Spleen (tissue), 11 donors: ENCODE measurements around the gene SEMA3G. TPM values are rescaled to one million over a fixed set of nuclear protein-coding genes. Genes with fewer than 3 reads are reported as not detected.

Source experiments
- DNase-seq: peaks from one replicate; pipeline ENCODE4 v3.0.0-alpha.2; 2020
- H3K27ac ChIP-seq, 8 donors: fragments of 200-600 bp; sonication (generic) in 7 of 8; 1 replicate in 4 of 8; 2 replicates in 4 of 8; pipeline versions ENCODE4 v1.5.0 to v1.8.0; 2016 to 2021; ENCODE audit warnings: inconsistent platforms in 4 of 8, mild to moderate bottlenecking in 4 of 8, moderate library complexity in 1 of 8
- H3K27me3 ChIP-seq, 7 donors: fragments of 200-600 bp; sonication (generic) in 6 of 7; replicated peaks in 1 of 7; 1 replicate in 4 of 7; 2 replicates in 3 of 7; pipeline versions ENCODE4 v1.5.0 to v1.8.0; 2016 to 2021; ENCODE audit warnings: inconsistent platforms in 3 of 7, mild to moderate bottlenecking in 1 of 7
- H3K36me3 ChIP-seq, 6 donors: fragments of 200-600 bp; sonication (generic) in 5 of 6; 1 replicate in 4 of 6; 2 replicates in 2 of 6; pipeline versions ENCODE4 v1.5.0 to v1.8.0; 2016 to 2021; ENCODE audit warnings: inconsistent platforms in 2 of 6
- H3K4me1 ChIP-seq, 6 donors: fragments of 200-600 bp; sonication (generic) in 5 of 6; 1 replicate in 3 of 6; 2 replicates in 3 of 6; pipeline versions ENCODE4 v1.5.0 to v1.8.0; 2016 to 2021; ENCODE audit warnings: inconsistent platforms in 3 of 6
- H3K4me3 ChIP-seq, 8 donors: fragments of 200-600 bp; sonication (generic) in 7 of 8; 1 replicate in 4 of 8; 2 replicates in 4 of 8; pipeline versions ENCODE4 v1.5.0 to v1.8.0; 2016 to 2021; ENCODE audit warnings: inconsistent platforms in 4 of 8, mild to moderate bottlenecking in 4 of 8, moderate library complexity in 2 of 8
- H3K9me3 ChIP-seq, 8 donors: fragments of 200-600 bp; sonication (generic) in 7 of 8; 1 replicate in 4 of 8; 2 replicates in 4 of 8; pipeline versions ENCODE4 v1.5.0 to v1.8.0; 2016 to 2021; ENCODE audit warnings: inconsistent platforms in 4 of 8
- CTCF ChIP-seq, 11 experiments: fragments of 200-600 bp in 7 of 11; fragments of 450-650 bp in 4 of 11; sonication (generic) in 4 of 11; IDR thresholded peaks in 8 of 11; conservative IDR thresholded peaks in 3 of 11; 1 replicate in 7 of 11; 2 replicates in 4 of 11; pipeline versions ENCODE4 v1.4.0 to v1.8.0; 2016 to 2021; ENCODE audit warnings: antibody characterized with exemption in 11 of 11, inconsistent platforms in 4 of 11, mild to moderate bottlenecking in 1 of 11
- POLR2A ChIP-seq, 3 donors: fragments of 450-650 bp; IDR thresholded peaks; one replicate each; pipeline ENCODE4 v1.5.1; 2017; ENCODE audit warnings: antibody characterized with exemption in 3 of 3, mild to moderate bottlenecking in 1 of 3
- POLR2AphosphoS5 ChIP-seq, 3 donors: sonication (generic); formaldehyde crosslinking; IDR thresholded peaks; one replicate each; pipeline ENCODE4 v1.5.1; 2017; ENCODE audit warnings: antibody characterized with exemption in 3 of 3
- WGBS, 5 donors: extraction: QIAGEN DNeasy Blood & Tissue Kit in 3 of 5; methylation state at CpG; one replicate each; pipeline versions ENCODE4 v1.1.5 to v1.1.7; 2013 to 2018; 5-methylcytosine and 5-hydroxymethylcytosine counted together
- intact Hi-C: fragments of 100-400 bp; cut with DNase I; formaldehyde crosslinking; loops from one replicate; pipeline ENCODE4 v1.15.0; 2023; ENCODE audit warnings: low total_unique reads
- polyA plus RNA-seq, 3 donors: library from polyadenylated mRNA; stranded (reverse); fragments of 200-250 nt; gene quantifications; one replicate each; pipeline ENCODE4 v1.2.1, GENCODE V29; 2013
- total RNA-seq, 7 donors: library from RNA; depleted of rRNA in 3 of 7; stranded (reverse); fragments of >200 nt in 3 of 7; fragmentation: NEBNext Ultra II Directional in 4 of 7; extraction: Animal tissue kit (Norgen Biotek cat#: 25700) in 4 of 7; gene quantifications; one replicate each; pipeline versions ENCODE4 v1.1.0 to v1.2.1, GENCODE V29; 2016 to 2021
- donor health status: healthy with polysubstance abuse.
- donor health status: DM: no; HTN: no; CAD: no; lungs with moderate emphysema.
- donor health status: DM: no; HTN: no; CAD: no.
- donor health status: Bipolar disorder and iron deficiency.
- donor health status: healthy.
- donor health status: DM: no; HTN: no; CAD: no.
- donor health status: DM: yes; HTN: yes; CAD: no.

The SEMA3G gene
- total and polyA plus RNA-seq, 10 donors = 1.0 to 20.2 (median 9.5) TPM

GRCh38 chr3:52442409-52443267 is 2.3 kb downstream of the SEMA3G start:
- H3K9me3 ChIP-seq = no peaks in the 10 kb centered on the region
- H3K27ac ChIP-seq = no peak overlapping the region
- peaks cover 0 to 34% (median 19%) of the 10 kb centered on the region in 6 donors for H3K4me1 ChIP-seq
- no peaks in the 10 kb centered on the region for H3K27me3 ChIP-seq
- no peak for TF ChIP-seq CTCF (IDR thresholded peaks at IDR 0.05 in 8 of 11, conservative IDR thresholded peaks at IDR 0.05 in 3 of 11)
- TF ChIP-seq POLR2A (IDR thresholded peaks at IDR 0.05) = no peak
- no peak for TF ChIP-seq POLR2AphosphoS5 (IDR thresholded peaks at IDR 0.05)
- peak overlapping the region in 3 of 8 donors; percentile 11 to 54 (median 14) for H3K4me3 ChIP-seq
- 89 to 99% (median 93%) methylated on average over 14 to 16 of the region's 16 CpGs for WGBS, 5 donors
- DNase-seq = peak; percentile 51
- H3K36me3 ChIP-seq = no peaks in the 10 kb centered on the region
- intact Hi-C loops = no loop called here

DNA sequence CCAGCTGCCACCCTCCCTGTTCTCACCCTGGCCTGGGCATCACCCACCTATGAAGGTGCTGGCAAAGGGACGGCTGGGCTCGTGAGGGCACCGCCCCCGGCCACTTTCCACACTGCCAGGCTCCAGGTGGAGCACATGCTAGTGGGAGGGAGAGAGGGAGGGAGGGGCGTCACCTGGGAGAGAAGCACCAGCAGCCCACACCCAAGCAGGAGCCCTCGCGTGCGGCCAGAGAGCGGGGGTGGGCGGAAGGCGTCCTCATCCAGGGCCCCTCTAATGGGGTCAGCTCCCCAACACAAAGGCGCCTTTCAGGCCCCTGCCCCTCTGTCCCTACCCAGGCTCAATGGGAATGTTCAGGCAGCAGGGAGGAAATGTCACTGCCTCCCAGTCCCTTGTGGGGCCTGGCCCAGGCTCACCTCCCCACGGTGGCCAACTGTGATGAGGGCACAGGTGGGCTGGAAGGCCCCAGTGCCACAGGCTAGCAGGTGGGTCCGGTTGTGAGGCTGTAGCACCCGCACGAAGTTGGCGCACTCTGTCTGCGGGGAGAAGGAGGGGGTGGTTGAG is 3.1 kb downstream of the SEMA3G start:
- no peaks in the 10 kb centered on the region for H3K27me3 ChIP-seq
- H3K9me3 ChIP-seq = no peaks in the 10 kb centered on the region
- DNase-seq = peak; percentile 43
- H3K27ac ChIP-seq = no peak overlapping the region
- WGBS, 5 donors = 89 to 95% (median 92%) methylated on average over 7 to 18 of the region's 18 CpGs
- no peaks in the 10 kb centered on the region for H3K36me3 ChIP-seq
- TF ChIP-seq POLR2AphosphoS5 (IDR thresholded peaks at IDR 0.05) (no peak), CTCF (IDR thresholded peaks at IDR 0.05 in 8 of 11, conservative IDR thresholded peaks at IDR 0.05 in 3 of 11) (no peak), POLR2A (IDR thresholded peaks at IDR 0.05) (no peak)
- intact Hi-C loops = no loop called here
- peaks cover 0 to 37% (median 17%) of the 10 kb centered on the region in 6 donors for H3K4me1 ChIP-seq
- no peak overlapping the region for H3K4me3 ChIP-seq

DNA sequence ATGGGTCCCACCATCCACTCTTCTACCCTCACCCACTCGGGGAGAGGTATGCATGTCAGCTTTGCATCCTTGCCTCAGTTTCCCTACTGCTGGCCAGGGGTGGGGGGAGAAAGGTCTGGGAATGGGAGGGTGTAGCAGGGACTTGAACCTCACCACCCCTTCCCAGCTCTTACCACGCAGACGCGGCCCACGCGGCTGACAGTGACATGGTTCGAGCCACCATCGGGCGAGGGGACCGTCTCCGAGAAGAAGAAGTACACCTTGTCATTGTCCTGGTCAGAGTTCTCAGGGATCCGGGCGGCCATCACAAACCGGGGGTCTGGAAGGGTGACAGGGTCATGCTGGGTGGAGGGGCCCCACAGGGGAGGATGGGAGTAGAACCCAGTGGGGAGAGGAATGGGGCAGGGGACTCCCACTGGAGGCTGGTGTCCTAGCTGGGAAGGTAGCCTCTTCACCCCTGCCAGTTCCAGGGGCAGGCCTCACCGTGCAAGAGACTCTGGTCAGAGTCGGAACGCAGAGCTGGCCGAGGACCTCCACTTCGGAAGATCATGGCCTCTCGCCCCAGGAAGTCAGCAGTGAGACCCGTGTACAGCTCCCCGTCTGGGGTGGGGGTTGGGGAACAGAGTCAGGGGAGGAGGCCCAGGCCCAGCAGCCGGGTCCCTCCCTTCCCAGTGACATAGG is 3.7 kb downstream of the SEMA3G start:
- DNase-seq = peak; percentile 59
- Histone ChIP-seq H3K27me3 (no peaks in the 10 kb centered on the region), H3K4me3 (no peak overlapping the region), H3K27ac (no peak overlapping the region), H3K4me1 (peaks cover 0 to 37% (median 14%) of the 10 kb centered on the region in 6 donors), H3K9me3 (no peaks in the 10 kb centered on the region), H3K36me3 (no peaks in the 10 kb centered on the region)
- 91 to 95% (median 93%) methylated on average over 21 to 23 of the region's 23 CpGs for WGBS, 5 donors
- TF ChIP-seq POLR2AphosphoS5 (IDR thresholded peaks at IDR 0.05) = no peak
- TF ChIP-seq CTCF (IDR thresholded peaks at IDR 0.05 in 8 of 11, conservative IDR thresholded peaks at IDR 0.05 in 3 of 11) = no peak
- TF ChIP-seq POLR2A (IDR thresholded peaks at IDR 0.05) = no peak
- intact Hi-C loops = no loop called here

DNA sequence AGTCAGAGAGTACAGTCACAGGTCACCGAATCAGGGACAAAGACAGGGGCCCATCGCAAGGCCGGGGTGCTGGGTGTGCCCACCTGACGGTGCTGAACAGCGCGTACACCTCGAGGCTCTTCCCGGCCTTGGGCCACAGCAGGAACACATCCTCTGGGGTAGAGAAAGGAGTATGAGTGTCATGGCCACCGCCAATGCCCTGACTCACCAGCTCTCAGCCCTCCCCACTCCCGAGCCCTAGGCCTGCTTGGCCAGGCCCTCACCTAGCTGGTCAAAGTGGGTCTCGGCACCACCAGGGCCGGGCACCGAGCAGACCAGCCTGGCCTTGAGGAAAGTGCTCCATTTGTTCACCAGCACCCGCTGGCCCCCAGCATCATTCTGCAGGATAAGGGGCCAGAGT is 4.2 kb downstream of the SEMA3G start:
- TF ChIP-seq POLR2A (IDR thresholded peaks at IDR 0.05) (no peak), POLR2AphosphoS5 (IDR thresholded peaks at IDR 0.05) (no peak), CTCF (IDR thresholded peaks at IDR 0.05 in 8 of 11, conservative IDR thresholded peaks at IDR 0.05 in 3 of 11) (no peak)
- peak; percentile 56 for DNase-seq
- peaks cover 0 to 40% (median 17%) of the 10 kb centered on the region in 6 donors for H3K4me1 ChIP-seq
- H3K27ac ChIP-seq = no peak overlapping the region
- no peak overlapping the region for H3K4me3 ChIP-seq
- no peaks in the 10 kb centered on the region for H3K36me3 ChIP-seq
- intact Hi-C loops = no loop called here
- H3K9me3 ChIP-seq = no peaks in the 10 kb centered on the region
- no peaks in the 10 kb centered on the region for H3K27me3 ChIP-seq
- WGBS, 5 donors = 88 to 94% (median 89%) methylated on average over 12 to 14 of the region's 14 CpGs
